Measurements from ENCODE around the gene SMYD2.

DNA sequence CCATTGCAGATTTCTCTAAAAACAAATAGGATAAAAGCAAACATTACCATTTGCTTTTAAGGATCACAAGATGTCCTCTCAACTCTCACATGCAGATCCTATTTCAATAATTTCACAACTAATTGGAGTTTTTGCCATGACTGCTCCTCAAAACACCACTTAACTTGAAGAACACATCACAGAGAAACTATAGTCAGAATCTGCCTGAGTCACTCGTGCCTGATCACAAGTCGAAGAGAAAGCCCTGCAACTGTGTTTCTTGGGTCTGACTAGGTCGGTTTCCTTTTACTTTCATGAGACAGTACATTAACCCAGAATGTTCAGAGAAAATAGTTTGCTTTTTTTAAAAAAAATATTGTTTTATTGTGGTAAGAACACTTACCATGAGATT lies 46.3 kb upstream of the SMYD2 start:
- TF ChIP-seq POLR2A (IDR thresholded peaks at IDR 0.05; ENCODE audit: low read depth, low read length) = no peak
- no peak for TF ChIP-seq POLR2AphosphoS5 (IDR thresholded peaks at IDR 0.05; ENCODE audit: low read depth, low read length)
